Astrocyte (in vitro differentiated cells and primary cell): ENCODE measurements around the gene PSPN. TPM values are rescaled to one million over a fixed set of nuclear protein-coding genes. Genes with fewer than 3 reads are reported as not detected.
A peak's percentile ranks its signal among the peaks of the same experiment; 100 is the strongest.

Experiments
- DNase-seq: peaks from one replicate; pipeline ENCODE4 v3.0.0-alpha.2; 2010; ENCODE audit warnings: low read depth
- FAIRE-seq: peaks from 2 replicates; lab custom pipeline; 2011; peaks lifted over from hg19 to GRCh38; lab: Jason Lieb, UNC
- H2AFZ ChIP-seq: 2 replicates; pipeline ENCODE4 v1.6.0; 2012; ENCODE audit warnings: low read depth, low read length, inconsistent platforms
- H3K27ac ChIP-seq: 2 replicates; pipeline ENCODE4 v1.5.1; 2011; ENCODE audit warnings: low read depth, low read length, inconsistent platforms
- H3K27me3 ChIP-seq: 2 replicates; pipeline ENCODE4 v1.6.0; 2011; ENCODE audit warnings: low read length, inconsistent platforms; ENCODE audit not compliant: insufficient read depth
- H3K36me3 ChIP-seq: 2 replicates; pipeline ENCODE4 v1.5.1; 2011; ENCODE audit warnings: low read length, inconsistent platforms; ENCODE audit not compliant: insufficient read depth
- H3K4me1 ChIP-seq: 2 replicates; pipeline ENCODE4 v1.5.1; 2011; ENCODE audit warnings: low read length, inconsistent platforms; ENCODE audit not compliant: insufficient read depth
- H3K4me2 ChIP-seq: 2 replicates; pipeline ENCODE4 v1.6.0; 2012; ENCODE audit warnings: low read length, inconsistent platforms
- H3K4me3 ChIP-seq: 2 replicates; pipeline ENCODE4 v1.5.1; 2011; ENCODE audit warnings: low read depth, mild to moderate bottlenecking, low read length, inconsistent platforms; ENCODE audit not compliant: insufficient read depth
- H3K79me2 ChIP-seq: 2 replicates; pipeline ENCODE4 v1.6.0; 2012; ENCODE audit warnings: mild to moderate bottlenecking, low read length, inconsistent platforms; ENCODE audit not compliant: insufficient read depth
- H3K9ac ChIP-seq: 2 replicates; pipeline ENCODE4 v1.6.0; 2012; ENCODE audit warnings: mild to moderate bottlenecking, low read length, inconsistent platforms
- H3K9me3 ChIP-seq: 2 replicates; pipeline ENCODE4 v1.5.1; 2012; ENCODE audit warnings: low read depth, mild to moderate bottlenecking, low read length, inconsistent platforms; ENCODE audit not compliant: insufficient read depth
- H4K20me1 ChIP-seq: 2 replicates; pipeline ENCODE4 v1.6.0; 2012; ENCODE audit warnings: low read length, inconsistent platforms; ENCODE audit not compliant: insufficient read depth
- H3K27ac Mint-ChIP-seq: one replicate; pipeline ENCODE4 v1.8.0; 2021; ENCODE audit warnings: mild to moderate bottlenecking, mixed read lengths; ENCODE audit not compliant: unreplicated experiment
- H3K27me3 Mint-ChIP-seq: one replicate; pipeline ENCODE4 v1.8.0; 2021; ENCODE audit warnings: low read depth, mixed read lengths; ENCODE audit not compliant: unreplicated experiment
- H3K36me3 Mint-ChIP-seq: one replicate; pipeline ENCODE4 v1.8.0; 2021; ENCODE audit warnings: low read depth, mixed read lengths; ENCODE audit not compliant: unreplicated experiment
- H3K4me1 Mint-ChIP-seq: one replicate; pipeline ENCODE4 v1.8.0; 2021; ENCODE audit warnings: low read depth, mixed read lengths; ENCODE audit not compliant: unreplicated experiment
- H3K4me3 Mint-ChIP-seq: one replicate; pipeline ENCODE4 v1.8.0; 2021; ENCODE audit warnings: mild to moderate bottlenecking, moderate library complexity, mixed read lengths; ENCODE audit not compliant: unreplicated experiment
- H3K9me3 Mint-ChIP-seq: one replicate; pipeline ENCODE4 v1.8.0; 2021; ENCODE audit warnings: mild to moderate bottlenecking, mixed read lengths; ENCODE audit not compliant: unreplicated experiment
- EZH2 ChIP-seq: IDR thresholded peaks from 2 replicates; pipeline ENCODE4 v1.6.1; 2012; ENCODE audit warnings: mild to moderate bottlenecking, low read length, inconsistent platforms; ENCODE audit not compliant: insufficient read depth
- total RNA-seq: library from RNA; stranded (reverse); gene quantifications from 2 replicates; pipeline ENCODE4 v1.2.1, GENCODE V29; 2021
- TF ChIP-seq, protein P1 (sequence below): IDR thresholded peaks from 2 replicates; pipeline ENCODE4 v1.5.1; 2011; ENCODE audit warnings: low read depth, mild to moderate bottlenecking, inconsistent platforms, low read length, moderate library complexity; ENCODE audit not compliant: insufficient read depth

Gene PSPN
- total RNA-seq, 1 donor from 2014 or later, result 2.8 TPM

DNA sequence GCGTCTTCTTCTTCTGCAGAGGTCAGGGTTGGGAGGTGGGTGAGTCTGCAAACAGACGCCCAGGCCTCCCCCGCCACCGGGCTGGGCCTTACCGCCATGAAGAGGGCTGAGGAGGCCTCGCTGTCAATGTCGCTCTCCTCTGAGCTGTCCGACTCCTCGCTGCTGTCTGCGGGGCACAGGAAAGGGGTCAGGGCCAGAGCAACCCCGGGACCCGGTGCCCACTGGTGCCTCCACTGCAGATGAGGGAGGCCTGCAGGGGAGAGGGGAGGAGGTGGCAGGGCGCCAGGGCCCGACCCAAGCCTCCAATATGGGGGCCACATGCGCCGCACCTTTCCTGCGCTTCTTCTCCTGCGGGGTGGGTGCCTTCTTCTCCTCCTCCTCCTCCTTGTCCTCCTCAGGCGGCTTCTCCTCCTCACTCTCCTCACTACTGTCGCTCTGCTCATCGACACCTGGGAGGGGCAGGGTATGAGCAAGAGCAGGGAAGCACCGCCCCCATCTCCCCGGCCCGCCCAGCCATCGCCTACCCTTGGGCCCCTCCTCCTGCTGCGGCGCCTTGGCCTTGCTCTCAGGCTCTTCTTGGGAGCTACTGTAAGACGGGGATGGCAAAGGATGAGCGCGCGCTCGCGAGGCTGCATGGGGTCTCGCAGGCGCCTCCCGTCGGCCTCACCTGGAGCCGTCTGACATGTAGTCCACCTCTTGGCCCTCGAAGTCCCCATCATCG, 5.5 kb upstream of the PSPN start:
- H3K27ac ChIP-seq, result no peak overlapping the region
- TF ChIP-seq EZH2, result no peak
- TF ChIP-seq, protein P1, sequence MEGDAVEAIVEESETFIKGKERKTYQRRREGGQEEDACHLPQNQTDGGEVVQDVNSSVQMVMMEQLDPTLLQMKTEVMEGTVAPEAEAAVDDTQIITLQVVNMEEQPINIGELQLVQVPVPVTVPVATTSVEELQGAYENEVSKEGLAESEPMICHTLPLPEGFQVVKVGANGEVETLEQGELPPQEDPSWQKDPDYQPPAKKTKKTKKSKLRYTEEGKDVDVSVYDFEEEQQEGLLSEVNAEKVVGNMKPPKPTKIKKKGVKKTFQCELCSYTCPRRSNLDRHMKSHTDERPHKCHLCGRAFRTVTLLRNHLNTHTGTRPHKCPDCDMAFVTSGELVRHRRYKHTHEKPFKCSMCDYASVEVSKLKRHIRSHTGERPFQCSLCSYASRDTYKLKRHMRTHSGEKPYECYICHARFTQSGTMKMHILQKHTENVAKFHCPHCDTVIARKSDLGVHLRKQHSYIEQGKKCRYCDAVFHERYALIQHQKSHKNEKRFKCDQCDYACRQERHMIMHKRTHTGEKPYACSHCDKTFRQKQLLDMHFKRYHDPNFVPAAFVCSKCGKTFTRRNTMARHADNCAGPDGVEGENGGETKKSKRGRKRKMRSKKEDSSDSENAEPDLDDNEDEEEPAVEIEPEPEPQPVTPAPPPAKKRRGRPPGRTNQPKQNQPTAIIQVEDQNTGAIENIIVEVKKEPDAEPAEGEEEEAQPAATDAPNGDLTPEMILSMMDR, result no peak
- H4K20me1 ChIP-seq, result peaks cover 3% of the 10 kb centered on the region
- FAIRE-seq (no peak), DNase-seq (no peak)
- Mint-ChIP-seq H3K27ac (no peak overlapping the region), H3K27me3 (no peaks in the 10 kb centered on the region), H3K36me3 (peaks cover 19% of the 10 kb centered on the region), H3K4me3 (no peak overlapping the region), H3K9me3 (no peaks in the 10 kb centered on the region), H3K4me1 (peaks cover 2% of the 10 kb centered on the region)
- no peak overlapping the region for H3K9ac ChIP-seq
- no peaks in the 10 kb centered on the region for H3K27me3 ChIP-seq
- H3K4me3 ChIP-seq, result no peak overlapping the region
- H3K36me3 ChIP-seq, result peaks cover 26% of the 10 kb centered on the region
- H3K4me2 ChIP-seq, result no peak overlapping the region
- no peak overlapping the region for H2AFZ ChIP-seq
- H3K4me1 ChIP-seq, result peaks cover 3% of the 10 kb centered on the region
- H3K9me3 ChIP-seq, result no peaks in the 10 kb centered on the region
- no peaks in the 10 kb centered on the region for H3K79me2 ChIP-seq

DNA sequence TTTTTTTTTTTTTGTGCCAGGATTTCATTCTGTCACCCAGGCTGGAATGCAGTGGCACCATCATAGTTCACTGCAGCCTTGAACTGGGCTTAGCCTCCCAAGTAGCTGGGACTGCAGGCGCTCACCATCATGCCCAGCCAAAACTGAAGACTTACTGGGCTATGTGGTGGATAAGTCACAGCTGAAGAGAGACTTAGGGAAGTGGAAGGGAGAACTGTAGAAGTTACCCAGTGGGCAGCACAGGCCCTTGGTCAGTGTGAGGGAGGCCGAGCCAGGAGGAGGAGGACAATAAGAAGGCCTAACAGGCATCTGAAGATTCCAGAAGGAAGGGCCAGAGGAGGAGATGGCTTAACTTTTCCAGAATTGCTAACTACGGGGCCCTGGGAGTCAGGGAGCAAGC, 4.0 kb upstream of the PSPN start:
- Histone ChIP-seq H3K4me1 (peaks cover 3% of the 10 kb centered on the region), H3K4me2 (no peak overlapping the region), H3K9me3 (no peaks in the 10 kb centered on the region), H3K79me2 (no peaks in the 10 kb centered on the region), H3K36me3 (peaks cover 22% of the 10 kb centered on the region), H2AFZ (no peak overlapping the region), H4K20me1 (peaks cover 3% of the 10 kb centered on the region), H3K9ac (no peak overlapping the region), H3K27me3 (no peaks in the 10 kb centered on the region), H3K27ac (no peak overlapping the region), H3K4me3 (no peak overlapping the region)
- Mint-ChIP-seq H3K4me1 (peaks cover 2% of the 10 kb centered on the region), H3K9me3 (no peaks in the 10 kb centered on the region), H3K27me3 (no peaks in the 10 kb centered on the region), H3K4me3 (no peak overlapping the region), H3K27ac (no peak overlapping the region), H3K36me3 (peaks cover 18% of the 10 kb centered on the region)
- FAIRE-seq (no peak), DNase-seq (no peak)
- TF ChIP-seq EZH2, result no peak
- TF ChIP-seq, protein P1, result no peak

DNA sequence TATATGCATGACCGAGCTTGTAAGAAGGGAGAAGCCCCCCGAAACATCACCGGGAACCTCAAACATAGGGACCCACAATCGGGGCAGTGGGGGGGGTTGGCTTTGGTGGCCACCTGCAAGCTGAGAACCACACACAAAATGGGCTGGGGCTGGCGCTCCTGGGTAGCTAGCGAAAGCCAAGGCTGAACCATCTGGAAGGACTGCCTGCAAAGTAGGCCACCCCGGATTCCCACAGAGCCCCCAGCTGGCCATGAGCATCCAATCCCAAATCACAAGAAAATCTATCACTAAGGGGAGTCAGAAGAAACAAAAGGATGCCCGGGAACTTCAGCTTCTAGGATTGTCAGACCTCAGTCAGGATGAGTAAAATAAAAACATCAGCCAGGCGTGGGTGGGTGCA, 2.8 kb upstream of the PSPN start:
- H2AFZ ChIP-seq, result no peak overlapping the region
- Mint-ChIP-seq H3K36me3 (peaks cover 16% of the 10 kb centered on the region), H3K4me1 (peaks cover 5% of the 10 kb centered on the region), H3K27ac (no peak overlapping the region), H3K4me3 (peak overlapping the region; percentile 40), H3K9me3 (no peaks in the 10 kb centered on the region), H3K27me3 (no peaks in the 10 kb centered on the region)
- peaks cover 3% of the 10 kb centered on the region for H4K20me1 ChIP-seq
- DNase-seq, result no peak
- H3K9ac ChIP-seq, result no peak overlapping the region
- no peak overlapping the region for H3K4me2 ChIP-seq
- H3K9me3 ChIP-seq, result no peaks in the 10 kb centered on the region
- H3K4me1 ChIP-seq, result peaks cover 12% of the 10 kb centered on the region
- FAIRE-seq, result no peak
- H3K79me2 ChIP-seq, result no peaks in the 10 kb centered on the region
- no peak overlapping the region for H3K27ac ChIP-seq
- no peak overlapping the region for H3K4me3 ChIP-seq
- no peaks in the 10 kb centered on the region for H3K27me3 ChIP-seq
- peaks cover 21% of the 10 kb centered on the region for H3K36me3 ChIP-seq
- TF ChIP-seq, protein P1, result no peak
- TF ChIP-seq EZH2, result no peak
